ACHN (cell line): ENCODE results near the gene LRRN4.
"Not testable (repeated sequence)": the region's sequence is repeated elsewhere in the genome, so short reads cannot be mapped to it uniquely, and the experiment has no call there.

Experiments
- DNase-seq: peaks from one replicate; pipeline ENCODE4 v3.0.0-alpha.2; 2015
- in situ Hi-C: cut with HindIII; loops from 2 replicates; pipeline ENCODE4 v1.10.0; 2017; ENCODE audit warnings: low sequenced_read_pairs, low pct_ligation_motif_present, low pct_unique_long_range_greater_than_20kb

Gene LRRN4

GRCh38 chr20:6066582-6066981 is 12.7 kb upstream of the LRRN4 start:
- DNase-seq = no peak
- in situ Hi-C loops = no loop called here

- in situ Hi-C loops = no loop called here
- DNase-seq = no peak
Observed at GRCh38 chr20:6061544-6061943, 7.7 kb upstream of the LRRN4 start.

GRCh38 chr20:6060213-6060612 is 6.4 kb upstream of the LRRN4 start:
- DNase-seq = no peak
- in situ Hi-C loops = no loop called here

- in situ Hi-C loops = no loop called here
- no peak for DNase-seq
Observed at GRCh38 chr20:6058684-6059295, 4.9 kb upstream of the LRRN4 start.

GRCh38 chr20:6057691-6058090 is 3.8 kb upstream of the LRRN4 start:
- no peak for DNase-seq
- in situ Hi-C loops = no loop called here

GRCh38 chr20:6057139-6057538 is 3.3 kb upstream of the LRRN4 start:
- no peak for DNase-seq
- in situ Hi-C loops = no loop called here

- in situ Hi-C loops = no loop called here
- peak; percentile 43 for DNase-seq
Observed at GRCh38 chr20:6055981-6056569, 2.2 kb upstream of the LRRN4 start.

- in situ Hi-C loops = no loop called here
- DNase-seq = peak; percentile 64
Observed at GRCh38 chr20:6055161-6055783, 1.4 kb upstream of the LRRN4 start.

- in situ Hi-C loops = not testable (repeated sequence)
Observed at GRCh38 chr20:6054689-6055051, 810 bp upstream of the LRRN4 start.

GRCh38 chr20:6053064-6053775 is 640 bp downstream of the LRRN4 start:
- peak; percentile 42 for DNase-seq
- in situ Hi-C loops = no loop called here

More at GRCh38 chr20:6054689-6055051, 810 bp upstream of the LRRN4 start:
- peak; percentile 62 for DNase-seq

GRCh38 chr20:6051505-6051904 is 2.4 kb downstream of the LRRN4 start:
- in situ Hi-C loops = no loop called here
- peak; percentile 94 for DNase-seq

GRCh38 chr20:6048391-6048790 is 5.5 kb downstream of the LRRN4 start:
- no peak for DNase-seq
- in situ Hi-C loops = no loop called here

- no peak for DNase-seq
- in situ Hi-C loops = no loop called here
Observed at GRCh38 chr20:6046432-6046831, 7.4 kb downstream of the LRRN4 start.

- DNase-seq = no peak
- in situ Hi-C loops = no loop called here
Observed at GRCh38 chr20:6045566-6045965, 8.3 kb downstream of the LRRN4 start.

GRCh38 chr20:6044115-6044514 is 9.7 kb downstream of the LRRN4 start:
- DNase-seq = peak; percentile 11
- in situ Hi-C loops = no loop called here

- in situ Hi-C loops = no loop called here
Observed at GRCh38 chr20:6041808-6042265, 12.0 kb downstream of the LRRN4 start.

GRCh38 chr20:6040958-6041807 is 12.7 kb downstream of the LRRN4 start:
- in situ Hi-C loops = no loop called here
- DNase-seq = no peak

More at GRCh38 chr20:6041808-6042265, 12.0 kb downstream of the LRRN4 start:
- DNase-seq = no peak

- no peak for DNase-seq
- in situ Hi-C loops = no loop called here
Observed at GRCh38 chr20:6040540-6040939, 13.3 kb downstream of the LRRN4 start.

- DNase-seq = no peak
- in situ Hi-C loops = no loop called here
Observed at GRCh38 chr20:6039766-6040165, 14.1 kb downstream of the LRRN4 start.
